K562 (cell line): ENCODE measurements around the gene ARHGAP42. TPM values are rescaled to one million over a fixed set of nuclear protein-coding genes. Genes with fewer than 3 reads are reported as not detected.

Experiments
- ATAC-seq: fragments of 200-7000 bp; cut with Tn5 transposase; 3 replicates; pipeline ENCODE4 v1.9.1; 2020; ENCODE audit warnings: moderate library complexity
- BruUV-seq: library from RNA; stranded (reverse); fragments of 400-500 nt; replicated peaks from 2 replicates; lab custom pipeline; 2021; lab: Mats Ljungman, UMichigan
- CTCF ChIA-PET: fragments of 300-600 bp; formaldehyde crosslinking; extraction: SDS; loops from one replicate; lab custom pipeline; 2021; ENCODE audit warnings: low intra/inter-chr PET ratio; lab: Yijun Ruan, JAX
- POLR2A ChIA-PET: fragments of 300-600, 350-650 bp; sonication (Branson Sonifier 250); formaldehyde crosslinking; extraction: SDS; loops from one replicate; lab custom pipeline; 2021; ENCODE audit warnings: antibody characterized with exemption, inconsistent platforms; lab: Yijun Ruan, JAX
- DNase-seq, 4 experiments: peaks; one replicate each; pipeline versions ENCODE4 v3.0.0 to v3.0.0-alpha.2; 2011 to 2018; ENCODE audit warnings: low spot score in 3 of 4, mixed read lengths in 3 of 4; ENCODE audit errors: extremely low read depth in 1 of 4
- FAIRE-seq: peaks from 2 replicates; lab custom pipeline; 2011; peaks lifted over from hg19 to GRCh38; lab: Jason Lieb, UNC
- H2AFZ ChIP-seq: 2 replicates; pipeline ENCODE4 v1.6.0; 2011; ENCODE audit warnings: low read depth, low read length, control low read depth, inconsistent platforms
- H3K27ac ChIP-seq: fragments of 200-600 bp; 3 replicates; pipeline ENCODE4 v1.8.0; 2011; ENCODE audit warnings: low read depth, mild to moderate bottlenecking, control low read depth, inconsistent platforms, low read length, moderate library complexity, mixed read lengths; ENCODE audit errors: extremely low read depth
- H3K27me3 ChIP-seq, 2 experiments: fragments of 300-600 bp in 1 of 2; 2 replicates in 1 of 2; 3 replicates in 1 of 2; pipeline versions ENCODE4 v1.6.0 to v1.8.0; 2011; ENCODE audit warnings: inconsistent platforms in 2 of 2, low read length in 2 of 2, mild to moderate bottlenecking in 1 of 2, mixed read lengths in 1 of 2, moderate library complexity in 1 of 2; ENCODE audit not compliant: control insufficient read depth in 2 of 2, insufficient read depth in 2 of 2
- H3K36me3 ChIP-seq: fragments of 300-600 bp; 3 replicates; pipeline ENCODE4 v1.8.0; 2011; ENCODE audit warnings: mild to moderate bottlenecking, low read length, inconsistent platforms; ENCODE audit not compliant: control insufficient read depth, insufficient read depth
- H3K4me1 ChIP-seq, 2 experiments: fragments of 200-600 bp in 1 of 2; replicated peaks in 1 of 2; 2 replicates in 1 of 2; 3 replicates in 1 of 2; pipeline versions ENCODE4 v1.5.1 to v1.8.0; 2011; ENCODE audit warnings: inconsistent platforms in 2 of 2, low read length in 2 of 2, mild to moderate bottlenecking in 1 of 2, mixed read lengths in 1 of 2, moderate library complexity in 1 of 2; ENCODE audit not compliant: control insufficient read depth in 2 of 2, insufficient read depth in 2 of 2
- H3K4me2 ChIP-seq: 2 replicates; pipeline ENCODE4 v1.6.1; 2011; ENCODE audit warnings: low read length, control low read depth, inconsistent platforms, mixed read lengths; ENCODE audit not compliant: insufficient read depth
- H3K4me3 ChIP-seq: fragments of 200-600 bp; sonication (generic), shearing (Covaris generic); 2 replicates; pipeline ENCODE4 v1.5.1; 2016; ENCODE audit warnings: control low read depth, inconsistent platforms
- H3K79me2 ChIP-seq: fragments of 200-600 bp; 3 replicates; pipeline ENCODE4 v1.8.0; 2011; ENCODE audit warnings: low read length, inconsistent platforms; ENCODE audit not compliant: control insufficient read depth, insufficient read depth
- H3K9ac ChIP-seq, 2 experiments: 2 replicates each; pipeline versions ENCODE4 v1.6.0 to v1.6.1; 2011; ENCODE audit warnings: low read depth in 2 of 2, low read length in 2 of 2, control low read depth in 1 of 2, inconsistent platforms in 1 of 2, mild to moderate bottlenecking in 1 of 2, mixed read lengths in 1 of 2; ENCODE audit not compliant: insufficient read depth in 1 of 2
- H3K9me1 ChIP-seq: one replicate; pipeline ENCODE4 v1.6.0; 2011; ENCODE audit warnings: inconsistent platforms, mild to moderate bottlenecking, low read length, moderate library complexity; ENCODE audit not compliant: control insufficient read depth, insufficient read depth
- H3K9me3 ChIP-seq: replicated peaks from 2 replicates; pipeline ENCODE4 v1.5.1; 2011; ENCODE audit warnings: low read depth, low read length, inconsistent platforms; ENCODE audit not compliant: control insufficient read depth, insufficient read depth
- H4K20me1 ChIP-seq: replicated peaks from 2 replicates; pipeline ENCODE4 v1.6.1; 2011; ENCODE audit warnings: low read length, inconsistent platforms, mixed read lengths; ENCODE audit not compliant: control insufficient read depth, insufficient read depth
- HDAC1 ChIP-seq, 2 experiments: fragments of 450-650 bp; IDR thresholded peaks; 2 replicates each; pipeline ENCODE4 v1.6.1; 2016 to 2017; ENCODE audit warnings: inconsistent platforms in 1 of 2, mild to moderate bottlenecking in 1 of 2, moderate library complexity in 1 of 2
- HMG20B ChIP-seq: fragments of 250-450 bp; sonication (Bioruptor Pico); IDR thresholded peaks from 2 replicates; pipeline ENCODE4 v1.5.0; 2021; ENCODE audit warnings: mild to moderate bottlenecking
- POLR2A ChIP-seq: fragments of 450-650 bp; conservative IDR thresholded peaks from 2 replicates; pipeline ENCODE4 v1.6.1; 2016
- ZNF146 ChIP-seq: IDR thresholded peaks from one replicate; pipeline ENCODE4 v1.6.1; 2018; ENCODE audit warnings: missing compliant biosample characterization; ENCODE audit not compliant: unreplicated experiment
- ZNF347 ChIP-seq: fragments of 450-650 bp; formaldehyde crosslinking; IDR thresholded peaks from 2 replicates; pipeline ENCODE4 v1.4.0; 2020; ENCODE audit warnings: low read depth, mild to moderate bottlenecking, moderate library complexity
- ZNF41 ChIP-seq: fragments of 250-450 bp; sonication (Bioruptor Pico); conservative IDR thresholded peaks from 2 replicates; pipeline ENCODE4 v1.4.0; 2020; ENCODE audit warnings: mild to moderate bottlenecking
- ZNF830 ChIP-seq: fragments of 250-450 bp; sonication (Bioruptor Pico); IDR thresholded peaks from 2 replicates; pipeline ENCODE4 v1.5.0; 2021; ENCODE audit warnings: mild to moderate bottlenecking
- WGBS: fragments of 100-300 bp; shearing (Covaris generic); methylation state at CpG from one replicate; pipeline ENCODE4 v1.1.6; 2016; ENCODE audit warnings: low coverage, mixed read lengths; ENCODE audit not compliant: insufficient coverage; ENCODE audit errors: missing lambda C conversion rate; 5-methylcytosine and 5-hydroxymethylcytosine counted together
- in situ Hi-C: fragments of 300-500 bp; cut with MboI; formaldehyde crosslinking; loops from 4 replicates; pipeline ENCODE4 v1.15.0; 2018; ENCODE audit warnings: inconsistent platforms, mixed read lengths
- intact Hi-C: fragments of 100-400 bp; cut with micrococcal nuclease; formaldehyde crosslinking; loops from 2 replicates; pipeline ENCODE4 v1.14.2; 2022
- polyA plus RNA-seq, 8 experiments: library from polyadenylated mRNA; depleted of rRNA in 4 of 8; stranded (reverse) in 5 of 8; unstranded in 3 of 8; fragments of >200 nt; fragmentation: Nextera tagmentation in 2 of 8; fragmentation: Illumina TruSeq in 1 of 8; extraction: Ambion mirVana in 2 of 8; extraction: Trizol in 1 of 8; gene quantifications; 2 replicates each; pipeline versions ENCODE4 v1.2.1 to v1.2.3, GENCODE V29; 2011 to 2014; ENCODE audit warnings: inconsistent platforms in 1 of 8, missing spikeins in 1 of 8
- total RNA-seq, 7 experiments: library from RNA; depleted of rRNA in 6 of 7; stranded (reverse); fragments of >200 nt in 6 of 7; fragmentation: Illumina TruSeq in 2 of 7; extraction: Trizol in 2 of 7; gene quantifications; 2 replicates each; pipeline versions ENCODE4 v1.2.1 to v1.2.3, GENCODE V29; 2011 to 2021; ENCODE audit warnings: low replicate concordance in 1 of 7
- TF ChIP-seq, protein P1 (sequence below): fragments of 250-450 bp; sonication (Bioruptor Pico); IDR thresholded peaks from 2 replicates; pipeline ENCODE4 v1.4.0; 2020
- TF ChIP-seq, protein P2 (sequence below): fragments of 450-650 bp; formaldehyde crosslinking; IDR thresholded peaks from 2 replicates; pipeline ENCODE4 v1.4.0; 2020; ENCODE audit warnings: mild to moderate bottlenecking

The ARHGAP42 gene
- total and polyA plus RNA-seq, 9 of the 15 experiments (the other 6 are each of a cell fraction or from before 2014, with no cell fraction given) = 0.95 to 6.1 (median 2.4) TPM

DNA sequence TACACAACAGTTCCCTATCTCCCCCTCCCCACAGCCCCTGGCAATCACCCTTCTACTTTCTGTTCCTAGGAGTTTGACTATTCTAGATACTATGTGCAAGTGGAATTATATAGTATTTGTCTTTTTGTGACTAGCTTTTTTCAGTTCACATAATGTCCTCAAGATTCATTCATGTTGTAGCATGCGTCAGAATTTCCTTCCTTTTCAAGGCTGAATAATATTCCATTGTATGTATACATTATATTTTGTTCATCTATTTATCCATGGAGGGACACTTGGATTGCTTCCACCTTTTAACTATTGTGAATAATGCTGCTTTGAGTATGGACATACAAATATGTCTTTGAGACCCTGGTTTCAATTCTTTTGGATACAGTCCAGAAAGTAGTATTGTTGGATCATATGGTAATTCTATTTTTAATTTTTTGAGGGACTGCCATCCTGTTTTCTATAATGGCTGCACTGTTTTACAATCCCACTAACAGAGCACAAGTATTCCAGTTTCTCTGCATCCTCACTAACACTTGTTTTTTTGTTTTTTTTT, 128.8 kb downstream of the ARHGAP42 start:
- Histone ChIP-seq H3K9me3 (no peaks in the 10 kb centered on the region), H3K27ac (no peak overlapping the region), H4K20me1 (no peaks in the 10 kb centered on the region), H3K9me1 (no peaks in the 10 kb centered on the region), H3K4me1 (no peaks in the 10 kb centered on the region; a peak in 1 of 5 replicates), H3K79me2 (no peaks in the 10 kb centered on the region), H2AFZ (no peak overlapping the region), H3K36me3 (no peaks in the 10 kb centered on the region), H3K27me3 (no peaks in the 10 kb centered on the region), H3K9ac (no peak overlapping the region), H3K4me3 (no peak overlapping the region), H3K4me2 (no peak overlapping the region)
- ATAC-seq (no peak), DNase-seq (no peak), FAIRE-seq (no peak)
- in situ Hi-C loops = no loop called here
- WGBS = 40% methylated on average over 1 of the region's 1 CpG
- intact Hi-C loops = no loop called here
- ChIA-PET CTCF (no interaction called here), POLR2A (no interaction called here)
- TF ChIP-seq HDAC1 (IDR thresholded peaks at IDR 0.05) (no peak), HMG20B (CRISPR knock-in tag) (no peak), ZNF347 (CRISPR knock-in tag) (no peak), ZNF146 (CRISPR knock-in tag) (peak; percentile 61), ZNF41 (CRISPR knock-in tag) (no peak), POLR2A (no peak), ZNF830 (CRISPR knock-in tag) (no peak)
- TF ChIP-seq, protein P1, sequence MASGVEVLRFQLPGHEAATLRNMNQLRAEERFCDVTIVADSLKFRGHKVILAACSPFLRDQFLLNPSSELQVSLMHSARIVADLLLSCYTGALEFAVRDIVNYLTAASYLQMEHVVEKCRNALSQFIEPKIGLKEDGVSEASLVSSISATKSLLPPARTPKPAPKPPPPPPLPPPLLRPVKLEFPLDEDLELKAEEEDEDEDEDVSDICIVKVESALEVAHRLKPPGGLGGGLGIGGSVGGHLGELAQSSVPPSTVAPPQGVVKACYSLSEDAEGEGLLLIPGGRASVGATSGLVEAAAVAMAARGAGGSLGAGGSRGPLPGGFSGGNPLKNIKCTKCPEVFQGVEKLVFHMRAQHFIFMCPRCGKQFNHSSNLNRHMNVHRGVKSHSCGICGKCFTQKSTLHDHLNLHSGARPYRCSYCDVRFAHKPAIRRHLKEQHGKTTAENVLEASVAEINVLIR = no peak
- TF ChIP-seq, protein P2, sequence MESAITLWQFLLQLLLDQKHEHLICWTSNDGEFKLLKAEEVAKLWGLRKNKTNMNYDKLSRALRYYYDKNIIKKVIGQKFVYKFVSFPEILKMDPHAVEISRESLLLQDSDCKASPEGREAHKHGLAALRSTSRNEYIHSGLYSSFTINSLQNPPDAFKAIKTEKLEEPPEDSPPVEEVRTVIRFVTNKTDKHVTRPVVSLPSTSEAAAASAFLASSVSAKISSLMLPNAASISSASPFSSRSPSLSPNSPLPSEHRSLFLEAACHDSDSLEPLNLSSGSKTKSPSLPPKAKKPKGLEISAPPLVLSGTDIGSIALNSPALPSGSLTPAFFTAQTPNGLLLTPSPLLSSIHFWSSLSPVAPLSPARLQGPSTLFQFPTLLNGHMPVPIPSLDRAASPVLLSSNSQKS (CRISPR knock-in tag) = no peak
- no TSS peak for BruUV-seq
